AG08396 (cell line): Measurements from ENCODE around the gene ARHGAP26.

Experiments used
- DNase-seq: peaks from one replicate; pipeline ENCODE4 v3.0.0; 2012; ENCODE audit warnings: low spot score, mixed read lengths

Gene ARHGAP26

GRCh38 chr5:143145243-143146160 is 375.3 kb downstream of the ARHGAP26 start:
- DNase-seq, result no peak

GRCh38 chr5:143146161-143146560 is 376.0 kb downstream of the ARHGAP26 start:
- no peak for DNase-seq

GRCh38 chr5:143147383-143147782 is 377.2 kb downstream of the ARHGAP26 start:
- no peak for DNase-seq

GRCh38 chr5:143147902-143148301 is 377.7 kb downstream of the ARHGAP26 start:
- DNase-seq, result peak; percentile 16

GRCh38 chr5:143148771-143149170 is 378.6 kb downstream of the ARHGAP26 start:
- DNase-seq, result peak; percentile 31

- DNase-seq, result no peak
Measured at GRCh38 chr5:143149759-143150158, 379.6 kb downstream of the ARHGAP26 start.

- no peak for DNase-seq
Measured at GRCh38 chr5:143151056-143151700, 381.0 kb downstream of the ARHGAP26 start.

- DNase-seq, result no peak
Measured at GRCh38 chr5:143152445-143152844, 382.3 kb downstream of the ARHGAP26 start.

GRCh38 chr5:143153332-143154119 is 383.3 kb downstream of the ARHGAP26 start:
- DNase-seq, result peak; percentile 62

GRCh38 chr5:143154510-143155370 is 384.6 kb downstream of the ARHGAP26 start:
- DNase-seq, result no peak

- no peak for DNase-seq
Measured at GRCh38 chr5:143155455-143155854, 385.3 kb downstream of the ARHGAP26 start.

- DNase-seq, result no peak
Measured at GRCh38 chr5:143156086-143156485, 385.9 kb downstream of the ARHGAP26 start.

GRCh38 chr5:143156572-143156971 is 386.4 kb downstream of the ARHGAP26 start:
- DNase-seq, result no peak

- no peak for DNase-seq
Measured at GRCh38 chr5:143159031-143159430, 388.9 kb downstream of the ARHGAP26 start.

- DNase-seq, result no peak
Measured at GRCh38 chr5:143161885-143162540, 391.8 kb downstream of the ARHGAP26 start.

GRCh38 chr5:143162810-143163209 is 392.6 kb downstream of the ARHGAP26 start:
- no peak for DNase-seq

GRCh38 chr5:143164557-143164956 is 394.4 kb downstream of the ARHGAP26 start:
- no peak for DNase-seq

GRCh38 chr5:143165049-143165880 is 395.1 kb downstream of the ARHGAP26 start:
- no peak for DNase-seq

- no peak for DNase-seq
Measured at GRCh38 chr5:143166090-143166489, 395.9 kb downstream of the ARHGAP26 start.
